HK-2 (cell line): ENCODE measurements around the gene SLC35F2.
"Not testable (repeated sequence)": the region's sequence is repeated elsewhere in the genome, so short reads cannot be mapped to it uniquely, and the experiment has no call there.

Source experiments
- DNase-seq: peaks from one replicate; pipeline ENCODE4 v3.0.0-alpha.2; 2018; ENCODE audit not compliant: unreplicated experiment

SLC35F2 gene

DNA sequence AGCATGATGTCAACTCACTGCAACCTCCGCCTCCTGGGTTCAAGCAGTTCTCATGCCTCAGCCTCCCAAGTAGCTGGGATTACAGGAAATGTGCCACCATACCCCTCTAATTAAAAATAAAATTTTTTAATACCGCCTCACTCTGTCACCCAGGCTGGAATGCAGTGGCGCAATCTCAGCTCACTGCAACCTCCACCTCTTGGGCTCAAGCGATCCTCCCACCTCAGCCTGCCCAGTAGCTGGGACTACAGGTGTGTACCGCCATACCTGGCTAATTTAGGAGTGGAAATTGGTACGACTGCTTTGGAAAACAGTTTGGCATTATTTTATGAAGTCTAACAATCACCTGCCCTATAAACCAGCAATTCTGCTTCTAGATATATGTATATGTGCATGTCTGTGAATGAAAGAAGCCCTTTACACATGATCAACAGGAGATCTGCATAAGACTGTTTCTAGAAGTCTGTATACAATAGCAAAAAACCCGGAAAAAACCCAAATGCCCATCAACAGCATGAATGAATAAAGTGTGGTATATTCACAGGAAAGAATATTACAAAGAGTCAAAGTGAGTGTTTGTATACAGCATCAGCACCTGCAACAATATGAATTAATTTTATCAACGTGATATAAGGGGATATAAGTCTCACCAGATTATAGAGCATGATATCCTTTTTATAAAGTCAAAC is 16.0 kb downstream of the SLC35F2 start:
- DNase-seq, result no peak

DNA sequence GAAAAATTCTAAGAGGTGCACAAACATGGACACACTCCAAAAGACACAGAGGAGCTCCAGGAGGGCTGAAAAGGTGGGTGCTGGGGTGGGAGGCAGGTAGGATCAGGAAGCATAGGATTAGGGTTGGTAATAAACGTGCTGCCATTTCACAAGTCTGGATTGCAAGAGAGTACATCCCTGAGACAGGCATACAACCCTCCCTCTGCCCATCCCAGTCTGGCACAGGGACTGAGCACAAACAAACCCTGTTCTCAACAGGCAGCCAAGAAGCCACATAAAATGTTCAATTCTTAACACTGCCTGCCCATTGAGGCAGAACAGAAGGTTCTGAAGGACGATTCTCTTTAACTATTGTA is 18.5 kb downstream of the SLC35F2 start:
- DNase-seq, result peak; percentile 30

GRCh38 chr11:107836851-107837250 is 21.7 kb downstream of the SLC35F2 start:
- no peak for DNase-seq

DNA sequence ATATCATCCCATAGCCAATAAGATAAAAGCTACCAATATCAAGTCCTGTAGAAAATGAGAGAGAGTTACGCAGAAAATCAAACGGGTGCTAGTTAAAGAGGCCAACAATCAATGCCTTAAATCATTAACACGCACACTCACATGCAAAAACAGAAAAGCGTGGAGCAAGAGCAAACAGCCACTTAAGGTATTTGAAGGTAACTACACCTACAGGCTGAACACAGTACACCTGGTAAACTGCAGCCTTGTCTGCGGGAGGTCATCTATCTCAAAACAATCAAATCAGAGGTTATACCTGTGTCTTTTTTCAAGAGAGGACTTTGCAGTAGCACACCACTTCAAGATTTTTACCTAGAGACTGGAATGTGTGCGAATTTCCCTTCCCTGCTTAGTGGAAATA is 23.6 kb downstream of the SLC35F2 start:
- no peak for DNase-seq

DNA sequence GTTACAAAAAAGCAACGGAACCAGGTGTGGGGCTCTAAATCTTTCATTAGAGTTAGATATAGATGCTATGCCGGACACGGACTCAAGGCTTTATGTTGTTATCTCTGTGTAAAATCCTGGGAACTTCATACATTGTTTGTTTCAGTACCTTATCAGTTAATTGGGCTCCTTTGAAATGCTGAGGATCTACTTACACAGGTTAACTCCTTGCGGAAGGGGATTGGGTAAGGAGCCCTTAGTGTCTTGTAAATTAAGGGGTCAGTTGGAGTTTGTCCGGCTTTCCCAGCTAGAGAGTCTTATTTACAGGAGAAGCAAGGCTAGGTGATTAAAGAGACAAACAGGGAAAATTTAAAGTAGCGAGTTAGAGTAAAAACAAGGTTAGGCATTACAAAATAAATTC is 24.7 kb downstream of the SLC35F2 start:
- DNase-seq, result not testable (repeated sequence)

- DNase-seq, result no peak
Measured at GRCh38 chr11:107830915-107831540, 27.6 kb downstream of the SLC35F2 start.

- DNase-seq, result no peak
Measured at GRCh38 chr11:107827041-107827440, 31.5 kb downstream of the SLC35F2 start.

- DNase-seq, result no peak
Measured at GRCh38 chr11:107825875-107826274, 32.7 kb downstream of the SLC35F2 start.

GRCh38 chr11:107824668-107825369 is 33.8 kb downstream of the SLC35F2 start:
- no peak for DNase-seq

GRCh38 chr11:107821199-107821927 is 37.2 kb downstream of the SLC35F2 start:
- DNase-seq, result no peak

DNA sequence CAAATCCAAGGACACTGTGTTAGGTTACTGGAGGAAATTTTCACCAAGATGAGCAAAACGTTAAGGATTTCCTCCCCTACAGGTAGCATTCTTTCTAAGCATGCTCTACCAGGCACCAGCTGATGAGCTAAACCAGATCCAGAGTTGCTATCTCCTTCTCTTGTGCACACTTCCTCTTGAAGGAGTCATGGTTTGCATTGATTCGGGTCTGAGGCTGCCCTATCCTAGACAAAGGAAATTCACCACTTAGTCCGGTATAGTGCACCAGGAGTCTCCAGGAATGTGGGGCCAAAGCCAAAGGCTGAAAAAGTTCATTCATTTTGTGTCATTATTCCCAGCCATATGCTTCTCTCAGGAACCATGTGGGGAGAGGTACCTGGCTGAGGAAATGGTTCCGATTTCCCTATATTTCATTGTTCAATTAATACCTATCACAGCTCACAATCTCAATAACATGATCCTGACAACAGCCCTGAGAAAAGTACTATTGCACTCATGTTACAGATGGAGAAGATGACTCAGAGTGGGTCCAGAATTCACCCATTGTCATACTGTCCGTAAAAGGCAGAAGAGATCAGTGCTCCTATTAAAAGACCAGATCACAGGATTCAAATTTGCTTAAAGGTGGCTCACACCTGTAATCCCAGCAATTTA is 39.1 kb downstream of the SLC35F2 start:
- DNase-seq, result no peak

- DNase-seq, result no peak
Measured at GRCh38 chr11:107818491-107818890, 40.1 kb downstream of the SLC35F2 start.

DNA sequence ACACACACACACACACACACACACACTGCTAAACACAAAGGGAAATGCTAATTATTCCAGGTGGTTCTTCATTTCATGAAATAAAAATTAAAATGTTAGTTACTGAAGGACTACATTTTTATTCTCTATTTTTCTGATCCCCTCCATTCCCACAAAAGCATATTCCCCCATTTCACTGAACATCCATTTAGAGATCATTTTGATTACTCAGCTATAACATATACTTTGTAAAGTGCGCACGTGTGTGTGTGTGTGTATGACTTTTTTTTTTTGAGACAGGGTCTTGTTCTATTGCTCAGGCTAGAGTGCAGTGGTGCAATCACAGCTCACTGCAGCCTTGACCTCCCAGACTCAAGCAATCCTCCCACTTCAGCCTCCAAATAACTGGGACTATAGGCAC is 42.6 kb downstream of the SLC35F2 start:
- DNase-seq, result no peak

DNA sequence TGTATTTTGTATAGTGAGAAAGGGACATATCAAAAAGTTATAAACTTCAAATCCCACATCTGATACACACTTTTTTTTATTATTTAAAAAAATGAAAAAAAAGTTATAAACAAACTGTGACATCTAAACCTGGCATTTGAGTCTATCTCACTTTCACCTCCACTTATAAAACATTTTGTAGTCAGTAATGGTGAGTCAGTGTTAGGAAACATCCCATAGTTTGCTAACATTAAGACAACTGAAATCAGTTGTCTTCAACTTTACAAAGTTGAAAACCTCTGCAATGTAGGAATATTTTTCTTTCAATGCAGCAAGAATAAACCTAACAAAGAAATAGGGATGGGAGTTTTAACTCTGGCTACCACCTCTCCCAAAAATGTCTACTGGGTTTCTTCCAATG is 47.7 kb downstream of the SLC35F2 start:
- DNase-seq, result no peak

DNA sequence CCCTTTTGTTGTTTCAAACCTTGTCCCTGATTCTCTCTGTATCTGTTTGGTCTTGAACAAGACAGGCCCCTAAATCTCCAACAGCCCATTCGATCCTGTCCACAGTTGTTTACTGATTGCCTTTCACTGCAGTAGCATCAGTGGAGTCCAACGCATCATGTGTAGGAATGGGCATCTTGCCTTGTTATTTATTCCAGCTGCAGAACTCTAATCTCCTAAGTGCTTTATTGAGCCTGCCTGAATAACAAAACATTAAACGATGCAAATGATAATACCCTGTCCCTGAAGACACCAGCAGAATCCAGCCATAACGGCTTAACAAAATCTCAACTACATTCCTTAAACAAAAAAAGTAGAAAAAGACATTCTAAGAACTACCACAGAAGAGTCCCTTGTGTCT is 50.1 kb downstream of the SLC35F2 start:
- no peak for DNase-seq

DNA sequence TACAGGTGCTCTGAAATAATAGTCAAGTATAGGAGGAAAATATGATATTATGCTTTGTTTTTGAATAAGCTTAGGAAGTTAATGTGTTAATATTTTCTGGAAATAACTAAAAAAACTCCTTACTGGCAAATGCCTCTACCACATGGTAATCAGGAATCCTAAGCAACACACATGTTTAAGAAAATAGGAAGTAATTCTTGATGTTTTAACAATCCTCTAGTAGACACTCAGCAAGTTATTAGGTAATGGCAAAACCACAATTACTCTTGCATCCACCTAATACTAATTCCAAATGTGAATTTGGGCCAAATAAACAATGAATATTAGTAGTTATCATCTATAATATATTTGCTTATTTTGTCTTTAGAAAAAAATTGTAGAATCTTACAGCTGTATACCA is 53.6 kb downstream of the SLC35F2 start:
- no peak for DNase-seq

- no peak for DNase-seq
Measured at GRCh38 chr11:107804211-107804610, 54.4 kb downstream of the SLC35F2 start.

DNA sequence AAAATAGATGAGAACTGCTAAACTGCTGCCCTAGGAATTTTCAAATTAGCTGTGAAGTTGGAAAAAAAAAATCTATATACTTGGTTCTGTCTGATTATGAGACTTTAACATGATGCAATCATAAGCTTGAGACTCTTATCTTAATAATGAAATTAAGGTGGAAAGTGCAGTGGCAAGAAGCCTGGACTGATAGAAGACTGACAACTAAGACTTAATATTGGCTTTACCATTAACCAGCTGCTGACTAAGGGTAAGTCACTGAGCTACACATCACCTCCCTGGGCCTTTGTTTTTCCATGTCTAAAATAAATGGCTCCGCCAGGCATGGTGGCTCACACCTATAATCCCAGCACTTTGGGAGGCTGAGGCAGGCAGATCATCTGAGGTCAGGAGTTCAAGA is 56.9 kb downstream of the SLC35F2 start:
- DNase-seq, result peak; percentile 24

- peak; percentile 52 for DNase-seq
Measured at GRCh38 chr11:107799218-107799859, 59.2 kb downstream of the SLC35F2 start.

GRCh38 chr11:107792049-107792443 is 66.5 kb downstream of the SLC35F2 start:
- no peak for DNase-seq

- no peak for DNase-seq
Measured at GRCh38 chr11:107791343-107792048, 67.1 kb downstream of the SLC35F2 start.
